HUES48 (cell line): ENCODE data around the gene TSPAN17.

Source experiments
- H3K27ac ChIP-seq: one replicate; pipeline ENCODE4 v1.7.0; 2013; ENCODE audit warnings: low read depth, low read length, inconsistent platforms
- H3K27me3 ChIP-seq: 2 replicates; pipeline ENCODE4 v1.6.1; 2013; ENCODE audit warnings: mild to moderate bottlenecking, low read length; ENCODE audit not compliant: control insufficient read depth, insufficient read depth
- H3K36me3 ChIP-seq: 2 replicates; pipeline ENCODE4 v1.6.1; 2013; ENCODE audit warnings: low read length; ENCODE audit not compliant: control insufficient read depth, insufficient read depth
- H3K4me1 ChIP-seq: 2 replicates; pipeline ENCODE4 v1.6.1; 2013; ENCODE audit warnings: mild to moderate bottlenecking, low read length; ENCODE audit not compliant: control insufficient read depth, insufficient read depth
- H3K4me3 ChIP-seq: 2 replicates; pipeline ENCODE4 v1.5.1; 2013; ENCODE audit warnings: mild to moderate bottlenecking, low read depth, low read length
- H3K9ac ChIP-seq: 2 replicates; pipeline ENCODE4 v1.6.1; 2013; ENCODE audit warnings: mild to moderate bottlenecking, low read depth, low read length, moderate library complexity
- H3K9me3 ChIP-seq: 2 replicates; pipeline ENCODE4 v1.6.1; 2013; ENCODE audit warnings: low read length; ENCODE audit not compliant: control insufficient read depth, insufficient read depth

The TSPAN17 gene

DNA sequence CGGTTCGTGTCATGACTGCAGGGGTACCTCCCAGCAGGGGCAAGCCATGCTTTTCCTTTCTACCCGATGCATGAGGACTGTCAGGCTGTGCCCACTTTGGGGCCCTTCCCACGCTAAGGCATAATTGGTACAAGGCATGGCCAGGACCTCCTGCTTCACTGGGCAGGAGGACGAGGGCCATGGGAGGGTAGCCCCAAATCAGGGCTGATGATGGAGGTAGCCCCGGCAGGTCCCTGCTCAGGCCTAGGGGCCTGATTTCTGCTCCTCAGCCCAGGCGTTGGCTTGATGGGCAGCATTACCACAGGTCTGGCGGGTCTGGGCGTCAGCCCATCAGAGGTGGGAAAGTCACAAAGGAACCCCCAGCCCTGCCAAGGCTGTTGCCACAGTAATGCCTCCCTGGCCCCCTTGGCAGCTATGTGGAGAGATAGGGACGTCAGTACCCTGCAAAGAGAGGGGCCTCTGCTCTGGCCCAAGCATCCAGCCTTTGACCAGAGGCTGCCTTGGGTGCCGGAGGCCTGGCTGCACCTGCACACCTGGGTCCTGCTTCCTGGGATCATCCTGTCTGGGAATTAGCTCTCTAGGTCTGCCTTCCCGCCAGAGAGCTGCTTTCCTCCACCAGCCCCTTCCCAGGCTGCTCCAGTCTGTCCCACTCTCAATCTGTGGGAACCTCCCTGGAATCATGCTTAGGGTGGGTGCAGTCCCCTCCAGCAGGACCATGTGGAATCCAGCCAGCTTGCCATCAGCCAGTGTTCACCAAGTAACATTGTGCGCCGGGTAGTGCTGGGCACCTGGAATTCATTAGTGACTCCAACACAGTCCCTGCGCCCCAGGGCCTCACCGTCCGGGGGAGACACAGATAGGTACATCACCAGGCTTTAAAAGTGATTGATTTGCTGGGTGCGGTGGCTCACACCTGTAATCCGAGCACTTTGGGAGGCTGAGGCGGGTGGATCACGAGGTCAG lies 15.4 kb downstream of the TSPAN17 start:
- H3K4me3 ChIP-seq = no peak overlapping the region
- H3K9ac ChIP-seq = no peak overlapping the region
- no peaks in the 10 kb centered on the region for H3K27me3 ChIP-seq
- H3K36me3 ChIP-seq = no peaks in the 10 kb centered on the region
- H3K9me3 ChIP-seq = no peaks in the 10 kb centered on the region
- H3K4me1 ChIP-seq = peaks cover 8% of the 10 kb centered on the region; the same call in 1 of the 2 replicates
- no peak overlapping the region for H3K27ac ChIP-seq

DNA sequence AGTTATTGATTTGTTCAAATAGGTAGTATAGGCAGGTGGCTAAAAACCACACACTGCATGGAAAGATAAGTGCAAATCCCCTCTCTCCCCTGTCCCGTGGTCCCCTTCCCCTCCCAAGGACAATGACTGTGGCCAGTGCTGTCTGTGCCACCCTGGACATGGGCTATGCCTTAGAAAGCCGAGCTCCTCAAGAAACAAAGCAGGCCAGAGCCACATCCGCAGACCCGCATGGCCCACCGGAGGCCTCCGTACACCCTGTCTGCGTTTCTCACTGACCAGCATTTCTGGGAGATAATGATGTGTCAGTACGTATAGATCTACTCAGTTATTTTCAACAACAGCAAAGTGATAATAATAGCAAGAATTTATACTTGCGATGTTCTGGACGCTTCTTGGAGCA lies 16.3 kb downstream of the TSPAN17 start:
- no peaks in the 10 kb centered on the region for H3K9me3 ChIP-seq
- peaks cover 8% of the 10 kb centered on the region; the same call in 1 of the 2 replicates for H3K4me1 ChIP-seq
- H3K4me3 ChIP-seq = no peak overlapping the region
- no peak overlapping the region for H3K9ac ChIP-seq
- H3K27ac ChIP-seq = no peak overlapping the region
- H3K36me3 ChIP-seq = no peaks in the 10 kb centered on the region
- no peaks in the 10 kb centered on the region for H3K27me3 ChIP-seq

DNA sequence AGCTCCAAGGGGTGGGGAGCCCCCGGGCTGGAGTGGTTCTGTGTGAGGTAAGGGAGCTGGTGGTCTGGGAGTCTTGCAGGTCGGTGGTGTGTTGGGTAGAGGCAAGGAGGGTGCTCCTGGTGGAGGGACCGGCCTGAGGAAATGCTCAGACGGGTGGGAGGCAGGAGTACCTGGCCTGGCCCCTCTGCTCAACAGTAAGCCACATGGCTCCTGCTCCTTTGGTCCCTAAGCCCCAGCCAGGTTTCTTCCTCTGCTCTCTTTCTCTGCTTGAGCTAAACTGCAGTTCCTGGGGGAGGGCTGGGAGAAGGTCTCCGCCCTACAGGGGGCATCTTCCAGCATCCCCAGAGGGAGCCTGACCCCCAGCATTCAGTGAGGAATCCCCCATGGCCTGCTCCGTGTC lies 17.2 kb downstream of the TSPAN17 start:
- Histone ChIP-seq H3K36me3 (no peaks in the 10 kb centered on the region), H3K9me3 (no peaks in the 10 kb centered on the region), H3K27ac (no peak overlapping the region), H3K4me3 (no peak overlapping the region), H3K4me1 (peaks cover 8% of the 10 kb centered on the region; the same call in 1 of the 2 replicates), H3K9ac (no peak overlapping the region), H3K27me3 (no peaks in the 10 kb centered on the region)

DNA sequence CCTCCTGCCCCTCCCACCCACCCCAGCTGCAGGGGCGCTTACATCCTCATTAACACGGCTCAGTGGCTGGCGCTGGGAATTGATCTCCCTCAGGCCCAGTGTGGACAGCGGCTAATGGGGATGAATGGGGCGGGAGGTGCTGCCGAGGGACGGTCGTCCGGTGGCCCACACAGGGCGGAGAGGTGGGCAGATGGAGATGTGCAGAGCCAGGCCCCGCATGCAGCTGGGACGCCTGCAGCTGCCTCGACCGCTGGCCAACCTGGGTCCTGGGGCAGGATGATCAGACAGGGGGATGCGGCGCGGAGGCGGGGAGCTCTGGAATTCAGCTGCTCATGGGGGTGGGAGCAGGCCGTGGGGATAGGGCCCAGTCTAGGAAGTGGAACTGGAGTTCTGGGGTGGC lies 17.6 kb downstream of the TSPAN17 start:
- H3K4me1 ChIP-seq = peaks cover 8% of the 10 kb centered on the region; the same call in 1 of the 2 replicates
- H3K9me3 ChIP-seq = no peaks in the 10 kb centered on the region
- no peaks in the 10 kb centered on the region for H3K27me3 ChIP-seq
- no peaks in the 10 kb centered on the region for H3K36me3 ChIP-seq
- H3K4me3 ChIP-seq = no peak overlapping the region
- H3K27ac ChIP-seq = no peak overlapping the region
- H3K9ac ChIP-seq = no peak overlapping the region

DNA sequence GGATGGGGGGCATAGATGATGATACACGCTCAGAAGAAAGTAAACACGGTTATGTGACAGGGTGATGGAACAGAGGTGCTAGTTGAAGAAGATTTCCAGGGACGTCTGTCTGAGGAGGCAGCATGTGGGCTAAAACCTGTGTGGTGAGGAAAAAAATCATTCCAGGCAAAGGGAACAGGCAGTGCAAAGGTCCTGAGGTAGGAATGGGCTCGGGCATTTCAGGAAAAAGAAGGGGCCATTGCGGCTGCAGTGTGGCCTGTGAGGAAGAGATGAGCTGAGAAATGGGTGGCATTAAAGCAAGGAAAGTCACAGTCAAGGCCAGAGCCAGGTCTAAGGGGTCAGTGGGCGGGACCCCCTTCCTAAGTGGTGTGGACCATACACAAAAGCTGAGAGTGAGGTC lies 18.2 kb downstream of the TSPAN17 start:
- Histone ChIP-seq H3K4me3 (no peak overlapping the region), H3K27me3 (no peaks in the 10 kb centered on the region)

DNA sequence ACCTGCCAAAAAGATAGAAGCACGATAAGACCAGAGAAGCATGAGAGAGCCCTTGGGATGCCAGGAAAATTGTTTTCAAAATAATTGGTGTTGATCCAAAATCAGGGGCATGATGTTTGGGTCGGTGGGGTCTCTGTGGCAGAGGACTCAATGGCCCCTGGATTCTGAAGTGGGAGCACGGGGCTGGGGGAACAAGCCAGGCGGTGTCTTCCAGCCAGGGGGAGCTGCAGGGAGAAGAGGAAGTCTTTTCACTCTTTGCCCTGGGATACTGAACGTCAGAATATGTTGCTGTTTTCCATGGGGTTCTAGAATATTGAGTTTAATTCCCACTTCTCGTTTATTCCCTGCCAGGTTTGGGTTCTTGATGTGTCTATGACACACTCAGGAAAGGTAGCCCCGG lies 20.4 kb downstream of the TSPAN17 start:
- H3K36me3 ChIP-seq = no peaks in the 10 kb centered on the region
- H3K27me3 ChIP-seq = no peaks in the 10 kb centered on the region
- H3K9me3 ChIP-seq = no peaks in the 10 kb centered on the region
- no peak overlapping the region for H3K9ac ChIP-seq
- H3K4me1 ChIP-seq = peaks cover 19% of the 10 kb centered on the region; the same call in 1 of the 2 replicates
- H3K27ac ChIP-seq = no peak overlapping the region
- no peak overlapping the region for H3K4me3 ChIP-seq

More for the DNA sequence above, 18.2 kb downstream of the TSPAN17 start:
- H3K36me3 ChIP-seq = no peaks in the 10 kb centered on the region
- H3K4me1 ChIP-seq = peaks cover 8% of the 10 kb centered on the region; the same call in 1 of the 2 replicates
- no peaks in the 10 kb centered on the region for H3K9me3 ChIP-seq
- H3K9ac ChIP-seq = no peak overlapping the region
- no peak overlapping the region for H3K27ac ChIP-seq

DNA sequence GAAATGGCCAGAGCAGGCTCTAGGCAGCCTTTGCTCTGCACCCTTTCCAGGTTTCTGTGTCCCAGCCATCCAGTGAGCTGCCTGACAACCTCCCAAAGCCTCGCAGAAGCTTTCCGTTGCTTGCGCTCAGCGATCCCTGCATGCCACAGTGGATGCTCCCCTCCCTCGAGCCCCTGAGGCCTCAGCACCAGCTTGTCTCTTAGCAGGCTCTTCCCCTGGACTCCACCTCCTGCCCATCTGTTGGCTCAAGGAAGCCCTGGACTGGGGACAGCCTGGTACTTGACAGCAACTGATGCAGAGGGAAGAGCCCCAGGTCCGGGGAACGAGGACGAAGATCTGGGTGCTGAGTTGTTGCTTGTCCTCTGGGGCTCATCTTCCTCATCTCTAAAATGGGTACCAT lies 23.2 kb downstream of the TSPAN17 start:
- no peak overlapping the region for H3K9ac ChIP-seq
- H3K36me3 ChIP-seq = no peaks in the 10 kb centered on the region
- H3K27me3 ChIP-seq = no peaks in the 10 kb centered on the region
- no peak overlapping the region for H3K4me3 ChIP-seq
- H3K4me1 ChIP-seq = peaks cover 13% of the 10 kb centered on the region; the same call in 1 of the 2 replicates
- no peak overlapping the region for H3K27ac ChIP-seq
- H3K9me3 ChIP-seq = no peaks in the 10 kb centered on the region

DNA sequence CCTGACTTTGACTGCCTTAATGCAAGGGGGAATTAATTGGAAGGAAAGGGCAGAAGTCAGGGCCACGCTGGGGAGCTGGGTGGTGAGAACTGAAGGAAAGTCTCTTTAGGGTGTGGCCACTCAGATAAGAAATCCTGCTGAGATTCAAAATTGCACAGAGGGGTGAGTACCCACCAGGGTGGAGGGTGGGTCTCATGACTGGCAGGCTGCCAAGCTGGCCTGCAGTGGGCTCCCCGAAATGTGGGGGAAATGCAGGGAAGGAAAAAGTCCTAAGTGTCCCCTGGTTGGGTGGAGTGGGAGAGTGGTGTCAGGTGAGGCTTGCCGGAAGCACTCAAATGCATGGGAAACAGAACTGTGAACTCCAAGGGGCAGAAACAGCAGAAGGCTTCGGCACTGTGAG lies 24.1 kb downstream of the TSPAN17 start:
- Histone ChIP-seq H3K27ac (no peak overlapping the region), H3K27me3 (no peaks in the 10 kb centered on the region), H3K9me3 (no peaks in the 10 kb centered on the region), H3K4me1 (peaks cover 14% of the 10 kb centered on the region; the same call in 1 of the 2 replicates), H3K9ac (no peak overlapping the region), H3K4me3 (no peak overlapping the region), H3K36me3 (no peaks in the 10 kb centered on the region)

DNA sequence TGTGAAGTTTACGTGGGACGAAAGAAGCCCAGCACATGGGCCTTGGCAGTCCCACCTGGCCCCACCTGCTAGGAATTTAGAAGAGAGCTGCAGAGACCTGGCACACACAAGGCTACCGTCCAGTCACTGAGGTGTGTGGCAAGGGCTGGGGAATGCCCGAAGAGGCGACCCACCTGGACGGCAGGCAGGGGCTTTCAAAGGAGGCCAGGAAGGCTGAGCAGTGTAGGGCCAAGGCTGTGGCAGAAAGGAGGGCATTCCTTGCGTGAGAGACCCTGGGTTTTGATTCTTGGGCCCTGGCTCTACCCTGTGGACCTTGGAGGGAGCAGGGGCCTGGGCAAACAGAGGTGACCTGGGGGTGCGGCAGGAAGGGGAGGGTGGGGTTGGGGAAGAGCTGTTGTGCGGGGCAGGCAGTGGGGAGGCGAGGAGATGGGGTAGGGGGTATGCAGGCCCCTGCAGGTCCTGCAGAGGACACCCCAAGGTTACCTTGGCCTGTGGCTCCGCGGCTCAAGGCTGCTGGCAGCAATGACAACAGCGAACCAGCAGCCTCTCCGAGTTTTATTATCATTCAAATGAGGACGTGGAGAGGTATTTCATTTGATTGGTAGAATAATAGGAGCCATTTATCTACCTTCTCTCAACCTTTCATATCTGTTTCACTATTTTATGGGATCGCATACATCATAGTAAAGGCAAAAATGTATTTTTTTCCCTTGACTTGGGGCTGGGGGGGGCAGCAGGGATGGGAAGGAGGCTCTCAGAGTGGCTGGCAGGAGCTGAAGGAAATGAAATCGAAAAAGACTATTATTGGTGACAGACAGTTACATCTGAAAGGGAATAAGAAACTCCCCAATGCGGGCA lies 24.8 kb downstream of the TSPAN17 start:
- no peak overlapping the region for H3K9ac ChIP-seq
- H3K36me3 ChIP-seq = no peaks in the 10 kb centered on the region
- H3K27ac ChIP-seq = no peak overlapping the region
- peaks cover 14% of the 10 kb centered on the region; the same call in 1 of the 2 replicates for H3K4me1 ChIP-seq
- no peaks in the 10 kb centered on the region for H3K9me3 ChIP-seq
- H3K4me3 ChIP-seq = no peak overlapping the region
- no peaks in the 10 kb centered on the region for H3K27me3 ChIP-seq

DNA sequence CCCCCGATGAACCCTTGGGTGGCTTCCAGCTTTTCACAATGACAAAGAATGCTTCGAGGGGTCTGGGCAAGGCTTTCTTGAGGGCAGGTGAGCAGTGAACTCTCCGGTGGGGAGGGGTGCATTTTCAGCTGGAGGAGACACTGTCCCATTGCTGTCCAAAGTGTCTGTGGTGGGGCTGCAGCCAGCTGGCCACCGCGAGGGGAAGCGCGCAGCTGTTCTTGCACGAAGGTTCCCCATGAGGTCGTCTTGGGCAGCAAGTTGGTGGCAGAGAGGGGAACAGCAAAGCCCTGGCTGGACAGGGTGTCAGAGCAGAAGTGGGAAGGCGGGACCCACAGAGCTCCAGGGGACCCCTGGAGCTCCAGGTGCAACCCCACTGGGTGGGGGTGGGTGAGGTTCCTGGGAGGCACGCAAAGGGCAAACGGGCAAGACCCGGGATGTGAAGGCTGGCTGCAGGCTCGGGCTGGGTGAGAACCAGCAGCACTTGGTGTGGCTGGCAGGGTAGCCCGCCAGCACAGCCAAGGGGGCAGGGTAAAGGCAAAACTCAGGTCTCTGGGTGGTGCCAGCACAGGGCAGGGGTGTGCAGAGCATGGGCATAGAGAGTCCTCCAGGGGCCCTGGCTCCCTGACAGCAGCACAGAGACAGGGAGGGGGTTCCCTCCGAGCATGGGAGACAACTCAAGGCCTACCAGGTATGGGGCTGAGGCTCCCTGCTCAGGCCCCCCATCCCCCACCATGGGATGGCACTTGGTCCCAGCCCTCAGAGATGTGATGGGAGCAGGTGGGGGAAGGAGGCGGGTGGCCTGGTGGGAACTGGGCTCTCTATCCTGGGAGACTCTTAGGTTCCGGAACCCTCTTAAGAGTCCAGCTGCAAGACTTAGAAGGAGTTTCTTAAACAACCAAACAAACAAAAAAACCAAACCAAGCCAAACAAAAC lies 26.6 kb downstream of the TSPAN17 start:
- Histone ChIP-seq H3K4me1 (peaks cover 14% of the 10 kb centered on the region; the same call in 1 of the 2 replicates), H3K27ac (no peak overlapping the region), H3K9ac (no peak overlapping the region), H3K9me3 (no peaks in the 10 kb centered on the region), H3K4me3 (no peak overlapping the region), H3K36me3 (no peaks in the 10 kb centered on the region), H3K27me3 (peaks cover 7% of the 10 kb centered on the region)
